ENCODE data around the gene CTDSP2. TPM values are rescaled to one million over a fixed set of nuclear protein-coding genes. Genes with fewer than 3 reads are reported as not detected.

CTDSP2 gene
- total RNA-seq, 1 experiment from 2014 or later: 117 TPM

DNA sequence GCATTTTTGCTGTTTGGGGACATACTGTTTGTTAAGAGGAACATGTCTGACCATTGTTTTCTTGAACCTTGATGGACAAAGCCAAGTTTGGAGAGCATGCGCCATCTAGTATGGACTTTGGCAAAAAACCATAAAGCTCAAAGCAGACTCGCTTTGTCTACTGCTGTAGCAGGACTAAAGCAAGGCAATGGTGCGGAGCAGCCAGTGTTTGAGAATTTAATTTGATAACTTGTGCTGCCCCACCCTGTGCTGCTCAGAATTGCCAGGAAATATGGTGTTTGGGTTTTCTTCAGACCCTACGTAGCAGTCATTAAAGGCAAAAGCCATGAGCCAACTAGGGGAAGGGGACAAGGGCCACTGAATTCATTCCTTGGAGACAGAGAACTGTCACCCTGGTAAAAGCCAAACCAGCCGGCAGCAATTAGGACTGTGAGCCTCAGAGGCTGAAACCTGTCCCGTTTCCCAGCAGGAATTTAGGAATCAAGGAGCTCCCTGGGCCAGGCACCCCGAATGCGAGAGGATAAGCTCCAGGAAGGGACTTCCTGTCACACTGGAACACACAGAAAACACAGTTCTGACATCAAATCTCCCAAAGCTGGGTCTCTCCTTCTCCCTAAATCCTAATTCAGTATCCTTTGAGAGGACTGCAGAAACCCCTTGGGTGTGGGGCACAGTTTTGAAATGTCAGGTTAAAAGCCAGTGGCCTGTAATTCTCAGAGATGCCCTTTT, 29.1 kb downstream of the CTDSP2 start:
- Mint-ChIP-seq H3K27ac (ENCODE audit: unreplicated experiment) (no peak overlapping the region), H3K9me3 (ENCODE audit: low read depth, unreplicated experiment) (no peaks in the 10 kb centered on the region), H3K4me1 (ENCODE audit: low read depth, unreplicated experiment) (peaks cover 9% of the 10 kb centered on the region), H3K36me3 (ENCODE audit: insufficient read depth, unreplicated experiment) (peaks cover 34% of the 10 kb centered on the region), H3K4me3 (ENCODE audit: low read depth, unreplicated experiment) (no peak overlapping the region), H3K27me3 (ENCODE audit: unreplicated experiment) (no peaks in the 10 kb centered on the region)
- no peak for DNase-seq
- TF ChIP-seq, protein P1, sequence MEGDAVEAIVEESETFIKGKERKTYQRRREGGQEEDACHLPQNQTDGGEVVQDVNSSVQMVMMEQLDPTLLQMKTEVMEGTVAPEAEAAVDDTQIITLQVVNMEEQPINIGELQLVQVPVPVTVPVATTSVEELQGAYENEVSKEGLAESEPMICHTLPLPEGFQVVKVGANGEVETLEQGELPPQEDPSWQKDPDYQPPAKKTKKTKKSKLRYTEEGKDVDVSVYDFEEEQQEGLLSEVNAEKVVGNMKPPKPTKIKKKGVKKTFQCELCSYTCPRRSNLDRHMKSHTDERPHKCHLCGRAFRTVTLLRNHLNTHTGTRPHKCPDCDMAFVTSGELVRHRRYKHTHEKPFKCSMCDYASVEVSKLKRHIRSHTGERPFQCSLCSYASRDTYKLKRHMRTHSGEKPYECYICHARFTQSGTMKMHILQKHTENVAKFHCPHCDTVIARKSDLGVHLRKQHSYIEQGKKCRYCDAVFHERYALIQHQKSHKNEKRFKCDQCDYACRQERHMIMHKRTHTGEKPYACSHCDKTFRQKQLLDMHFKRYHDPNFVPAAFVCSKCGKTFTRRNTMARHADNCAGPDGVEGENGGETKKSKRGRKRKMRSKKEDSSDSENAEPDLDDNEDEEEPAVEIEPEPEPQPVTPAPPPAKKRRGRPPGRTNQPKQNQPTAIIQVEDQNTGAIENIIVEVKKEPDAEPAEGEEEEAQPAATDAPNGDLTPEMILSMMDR (IDR thresholded peaks at IDR 0.05; ENCODE audit: unreplicated experiment): no peak
- intact Hi-C loops (cut with micrococcal nuclease; ENCODE audit: unreplicated experiment): no loop called here
- CTCF ChIA-PET: interaction anchor here (0.6 to 1.3 kb wide), 2 partner anchors 8 to 12 kb away, joined by 3 to 4 read pairs; no protein-coding TSS in a partner anchor
- BruUV-seq (replicated peaks): no TSS peak

DNA sequence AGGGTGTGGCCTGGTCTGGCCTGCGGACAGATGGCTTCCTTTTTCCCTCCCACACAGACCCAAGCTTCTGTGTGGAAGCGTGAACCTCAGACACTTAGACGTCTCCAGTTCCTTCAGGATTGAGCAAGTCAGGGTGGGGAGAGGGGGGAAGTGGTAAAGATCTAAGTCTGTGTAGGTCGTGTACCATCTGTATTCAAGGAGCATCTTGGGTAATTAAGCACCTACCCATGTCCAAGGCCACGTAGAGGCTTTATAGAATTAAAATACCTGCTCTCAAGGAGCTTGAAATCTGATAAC, 29.7 kb downstream of the CTDSP2 start:
- CTCF ChIA-PET: interaction anchor here (0.6 kb wide), 1 partner anchor 9 kb away, joined by 3 read pairs; no protein-coding TSS in a partner anchor
- Mint-ChIP-seq H3K36me3 (ENCODE audit: insufficient read depth, unreplicated experiment) (peaks cover 28% of the 10 kb centered on the region), H3K4me1 (ENCODE audit: low read depth, unreplicated experiment) (peaks cover 9% of the 10 kb centered on the region), H3K27ac (ENCODE audit: unreplicated experiment) (no peak overlapping the region), H3K4me3 (ENCODE audit: low read depth, unreplicated experiment) (no peak overlapping the region), H3K27me3 (ENCODE audit: unreplicated experiment) (no peaks in the 10 kb centered on the region), H3K9me3 (ENCODE audit: low read depth, unreplicated experiment) (no peaks in the 10 kb centered on the region)
- intact Hi-C loops (cut with micrococcal nuclease; ENCODE audit: unreplicated experiment): no loop called here
- no peak for DNase-seq
- BruUV-seq (replicated peaks): no TSS peak
- TF ChIP-seq, protein P1 (IDR thresholded peaks at IDR 0.05; ENCODE audit: unreplicated experiment): no peak

DNA sequence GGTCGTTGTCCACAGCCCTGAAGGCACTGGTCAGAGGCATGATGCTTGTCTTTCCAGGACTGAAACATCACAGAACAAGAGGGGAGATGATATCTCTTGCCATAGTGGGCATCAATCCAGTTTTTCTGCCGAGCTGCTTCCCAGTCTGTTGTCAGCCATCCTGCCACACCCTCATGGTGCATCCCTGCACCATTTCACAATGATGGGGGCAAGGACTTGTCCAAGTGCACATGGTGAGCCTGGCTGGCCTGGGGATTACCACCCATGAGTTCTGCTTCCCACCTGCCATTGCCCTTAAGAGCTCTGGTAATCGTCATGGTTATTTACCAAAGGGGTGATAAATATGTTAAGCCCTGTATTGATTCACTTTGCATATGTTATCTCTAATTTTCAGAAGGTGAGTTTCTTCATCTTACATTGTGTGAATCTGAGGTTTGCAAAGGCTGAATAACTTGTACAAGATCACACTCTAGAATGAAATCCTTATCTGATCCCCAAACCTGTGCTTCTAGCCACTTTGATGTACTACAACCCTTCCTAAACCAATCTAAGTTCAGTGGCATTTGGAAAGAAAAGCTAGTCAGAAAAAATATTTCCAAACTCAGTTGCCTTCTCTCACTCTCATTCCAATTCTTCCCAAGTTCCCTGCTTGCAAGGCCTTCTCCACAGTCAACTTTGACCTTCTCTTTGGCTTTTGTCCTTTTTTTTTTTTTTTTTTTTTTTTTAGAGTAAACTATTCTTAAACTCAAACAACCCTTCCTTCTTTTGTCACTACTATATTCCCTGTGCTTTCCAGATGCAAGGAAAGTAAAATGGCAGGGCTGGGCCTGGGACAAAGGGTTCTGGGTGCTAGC, 30.3 kb downstream of the CTDSP2 start:
- intact Hi-C loops (cut with micrococcal nuclease; ENCODE audit: unreplicated experiment): no loop called here
- peaks cover 9% of the 10 kb centered on the region for H3K4me1 Mint-ChIP-seq (ENCODE audit: low read depth, unreplicated experiment)
- no peak for DNase-seq
- peaks cover 23% of the 10 kb centered on the region for H3K36me3 Mint-ChIP-seq (ENCODE audit: insufficient read depth, unreplicated experiment)
- no TSS peak for BruUV-seq (replicated peaks)
- no peaks in the 10 kb centered on the region for H3K9me3 Mint-ChIP-seq (ENCODE audit: low read depth, unreplicated experiment)
- H3K4me3 Mint-ChIP-seq (ENCODE audit: low read depth, unreplicated experiment): no peak overlapping the region
- H3K27ac Mint-ChIP-seq (ENCODE audit: unreplicated experiment): no peak overlapping the region
- TF ChIP-seq, protein P1 (IDR thresholded peaks at IDR 0.05; ENCODE audit: unreplicated experiment): no peak
- CTCF ChIA-PET: interaction anchor here (0.7 kb wide), 1 partner anchor 363 kb away, joined by 5 read pairs; no protein-coding TSS in a partner anchor
- no peaks in the 10 kb centered on the region for H3K27me3 Mint-ChIP-seq (ENCODE audit: unreplicated experiment)

DNA sequence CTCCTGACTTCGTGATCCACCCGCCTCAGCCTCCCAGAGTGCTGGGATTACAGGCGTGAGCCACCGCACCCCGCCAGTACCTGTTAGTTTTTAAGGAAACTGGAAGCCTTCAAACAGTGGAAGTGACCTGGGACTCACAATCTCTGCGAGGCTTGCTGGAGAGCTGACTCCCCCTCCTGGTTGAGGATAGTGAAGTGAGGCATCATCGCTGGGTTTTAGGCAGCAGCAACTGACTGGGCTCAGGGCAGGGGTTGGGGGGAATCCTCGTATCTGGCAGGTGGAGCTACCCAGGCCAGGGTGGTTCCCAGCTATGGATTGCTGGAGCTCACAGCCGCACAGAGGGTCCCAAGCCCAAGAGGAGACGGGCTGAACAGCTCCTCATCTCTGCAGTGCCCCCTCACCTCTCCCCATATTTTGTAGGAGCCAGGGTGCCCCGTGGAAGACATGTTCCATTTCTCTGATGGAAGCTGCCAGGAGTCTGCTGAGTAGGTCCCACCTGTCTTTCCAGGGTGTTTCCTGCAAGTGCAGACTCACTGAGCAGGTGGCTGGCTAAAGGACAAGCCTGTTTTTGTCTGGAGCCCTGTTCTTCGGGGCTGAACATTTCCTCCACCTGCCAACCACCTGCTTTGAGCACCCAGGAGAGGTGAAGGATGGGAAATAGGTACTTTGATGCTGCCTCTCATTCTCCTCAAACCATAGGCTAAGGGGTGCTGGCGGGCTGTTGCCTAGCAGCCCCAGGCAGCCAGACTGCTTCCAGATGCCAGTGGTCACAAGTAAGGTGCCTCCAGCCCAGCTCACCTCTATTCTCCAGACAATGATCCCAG, 31.1 kb downstream of the CTDSP2 start:
- H3K36me3 Mint-ChIP-seq (ENCODE audit: insufficient read depth, unreplicated experiment): peaks cover 18% of the 10 kb centered on the region
- BruUV-seq (replicated peaks): no TSS peak
- no peak overlapping the region for H3K27ac Mint-ChIP-seq (ENCODE audit: unreplicated experiment)
- no peak overlapping the region for H3K4me3 Mint-ChIP-seq (ENCODE audit: low read depth, unreplicated experiment)
- no peaks in the 10 kb centered on the region for H3K27me3 Mint-ChIP-seq (ENCODE audit: unreplicated experiment)
- H3K4me1 Mint-ChIP-seq (ENCODE audit: low read depth, unreplicated experiment): peaks cover 14% of the 10 kb centered on the region
- DNase-seq: no peak
- intact Hi-C loops (cut with micrococcal nuclease; ENCODE audit: unreplicated experiment): no loop called here
- TF ChIP-seq, protein P1 (IDR thresholded peaks at IDR 0.05; ENCODE audit: unreplicated experiment): no peak
- no peaks in the 10 kb centered on the region for H3K9me3 Mint-ChIP-seq (ENCODE audit: low read depth, unreplicated experiment)
- CTCF ChIA-PET: interaction anchor here (0.7 kb wide), 1 partner anchor 12 kb away, joined by 4 read pairs; no protein-coding TSS in a partner anchor

All from Calu3 (cell line).